Neural cell (in vitro differentiated cells): Measurements from ENCODE around the gene FUCA2. TPM values are rescaled to one million over a fixed set of nuclear protein-coding genes. Genes with fewer than 3 reads are reported as not detected.

ENCODE experiments used
- H2AFZ ChIP-seq: fragments of 200-600, 300-800 bp; sonication (generic), shearing (Covaris generic); 2 replicates; pipeline ENCODE4 v1.6.0; 2014; ENCODE audit warnings: low read depth, mild to moderate bottlenecking, antibody characterized with exemption, low read length, moderate library complexity
- H3F3A ChIP-seq: fragments of 200-600 bp; shearing (Covaris generic); 2 replicates; pipeline ENCODE4 v1.6.1; 2016; ENCODE audit warnings: mild to moderate bottlenecking, moderate library complexity, mixed read lengths, antibody characterized with exemption, low read length; ENCODE audit not compliant: insufficient read depth, poor library complexity, severe bottlenecking
- H3K27ac ChIP-seq: fragments of 200-600, 300-800 bp; sonication (generic), shearing (Covaris generic); 2 replicates; pipeline ENCODE4 v1.5.1; 2014; ENCODE audit warnings: mild to moderate bottlenecking, low read length, moderate library complexity
- H3K27me3 ChIP-seq: fragments of 300-800, 200-600 bp; sonication (generic), shearing (Covaris generic); 2 replicates; pipeline ENCODE4 v1.6.0; 2014; ENCODE audit warnings: mild to moderate bottlenecking, low read depth, low read length, moderate library complexity; ENCODE audit not compliant: insufficient read depth
- H3K36me3 ChIP-seq: fragments of 300-800, 200-600 bp; sonication (generic), shearing (Covaris generic); 2 replicates; pipeline ENCODE4 v1.5.1; 2014; ENCODE audit warnings: mild to moderate bottlenecking, antibody characterized with exemption, low read length, moderate library complexity; ENCODE audit not compliant: insufficient read depth
- H3K4me2 ChIP-seq: fragments of 300-800, 200-600 bp; sonication (generic), shearing (Covaris generic); 2 replicates; pipeline ENCODE4 v1.6.0; 2014; ENCODE audit warnings: mild to moderate bottlenecking, low read length
- H3K4me3 ChIP-seq: fragments of 300-800, 200-600 bp; sonication (generic), shearing (Covaris generic); 2 replicates; pipeline ENCODE4 v1.5.1; 2014; ENCODE audit warnings: mild to moderate bottlenecking, low read length, moderate library complexity
- H3K79me2 ChIP-seq: fragments of 200-600 bp; shearing (Covaris generic); replicated peaks from 2 replicates; pipeline ENCODE4 v1.6.0; 2014; ENCODE audit warnings: mild to moderate bottlenecking, low read length, moderate library complexity; ENCODE audit not compliant: insufficient read depth
- H3K9ac ChIP-seq: fragments of 300-800, 200-600 bp; sonication (generic), shearing (Covaris generic); 2 replicates; pipeline ENCODE4 v1.6.1; 2016; ENCODE audit warnings: mild to moderate bottlenecking, low read length, mixed read lengths
- H3K9me2 ChIP-seq: fragments of 200-600 bp; shearing (Covaris generic); 2 replicates; pipeline ENCODE4 v1.6.1; 2016; ENCODE audit warnings: mild to moderate bottlenecking, low read length, mixed read lengths; ENCODE audit not compliant: insufficient read depth
- H3K9me3 ChIP-seq: fragments of 200-600, 300-800 bp; sonication (generic), shearing (Covaris generic); 2 replicates; pipeline ENCODE4 v1.6.1; 2016; ENCODE audit warnings: mild to moderate bottlenecking, mixed run types, low read length, moderate library complexity, mixed read lengths
- H4K20me1 ChIP-seq: fragments of 200-600 bp; shearing (Covaris generic); 2 replicates; pipeline ENCODE4 v1.6.1; 2016; ENCODE audit warnings: mild to moderate bottlenecking, mixed run types; ENCODE audit not compliant: insufficient read depth
- CTCF ChIP-seq: fragments of 450-650 bp; IDR thresholded peaks from 2 replicates; pipeline ENCODE4 v1.5.1; 2014; ENCODE audit warnings: antibody characterized with exemption, mild to moderate bottlenecking, moderate library complexity; ENCODE audit not compliant: poor library complexity, severe bottlenecking
- EP300 ChIP-seq: fragments of 450-650 bp; conservative IDR thresholded peaks from 2 replicates; pipeline ENCODE4 v1.6.1; 2014; ENCODE audit warnings: antibody characterized with exemption, mild to moderate bottlenecking, moderate library complexity; ENCODE audit not compliant: poor library complexity, severe bottlenecking
- EZH2 ChIP-seq: fragments of 200-600, 300-800 bp; shearing (Covaris generic), sonication (generic); IDR thresholded peaks from 2 replicates; pipeline ENCODE4 v1.6.1; 2014; ENCODE audit warnings: antibody characterized with exemption, low read length, borderline replicate concordance, mild to moderate bottlenecking; ENCODE audit not compliant: insufficient read depth, poor library complexity, severe bottlenecking
- MXI1 ChIP-seq: fragments of 450-650 bp; conservative IDR thresholded peaks from 2 replicates; pipeline ENCODE4 v1.6.1; 2014; ENCODE audit warnings: antibody characterized with exemption, mild to moderate bottlenecking; ENCODE audit not compliant: poor library complexity, severe bottlenecking
- POLR2AphosphoS5 ChIP-seq: IDR thresholded peaks from 2 replicates; pipeline ENCODE4 v1.6.1; 2012
- RAD21 ChIP-seq: fragments of 450-650 bp; conservative IDR thresholded peaks from 2 replicates; pipeline ENCODE4 v1.6.1; 2014; ENCODE audit warnings: antibody characterized with exemption, mild to moderate bottlenecking, moderate library complexity
- REST ChIP-seq: IDR thresholded peaks from 2 replicates; pipeline ENCODE4 v1.6.1; 2012; ENCODE audit warnings: borderline replicate concordance
- SMC3 ChIP-seq: fragments of 450-650 bp; conservative IDR thresholded peaks from 2 replicates; pipeline ENCODE4 v1.6.1; 2014; ENCODE audit warnings: antibody characterized with exemption, mild to moderate bottlenecking, moderate library complexity; ENCODE audit not compliant: poor library complexity
- TAF1 ChIP-seq: IDR thresholded peaks from 2 replicates; pipeline ENCODE4 v1.6.1; 2012; ENCODE audit warnings: low read depth
- polyA plus RNA-seq: library from polyadenylated mRNA; depleted of rRNA; stranded (reverse); fragments of >200 nt; gene quantifications from 2 replicates; pipeline ENCODE4 v1.2.3, GENCODE V29; 2014

Gene FUCA2
- polyA plus RNA-seq, 1 donor from 2014 or later: 6.0 TPM

GRCh38 chr6:143482593-143482992 lies 28.9 kb downstream of the FUCA2 start:
- no peaks in the 10 kb centered on the region for H3K79me2 ChIP-seq
- no peak overlapping the region for H2AFZ ChIP-seq
- H3K27me3 ChIP-seq: no peaks in the 10 kb centered on the region
- H3K4me2 ChIP-seq: no peak overlapping the region
- no peaks in the 10 kb centered on the region for H3K9me2 ChIP-seq
- H3K9ac ChIP-seq: no peak overlapping the region
- no peak overlapping the region for H3K4me3 ChIP-seq
- H3K36me3 ChIP-seq: peaks cover 7% of the 10 kb centered on the region
- no peaks in the 10 kb centered on the region for H4K20me1 ChIP-seq
- no peaks in the 10 kb centered on the region for H3K9me3 ChIP-seq
- TF ChIP-seq POLR2AphosphoS5 (no peak), MXI1 (no peak), SMC3 (no peak), EZH2 (no peak), RAD21 (no peak), CTCF (no peak), REST (no peak), TAF1 (no peak), EP300 (no peak)
- no peaks in the 10 kb centered on the region for H3F3A ChIP-seq
- no peak overlapping the region for H3K27ac ChIP-seq

GRCh38 chr6:143478479-143479062 lies 32.9 kb downstream of the FUCA2 start:
- Histone ChIP-seq H3K79me2 (no peaks in the 10 kb centered on the region), H3K9me3 (no peaks in the 10 kb centered on the region), H3K4me3 (no peak overlapping the region), H4K20me1 (no peaks in the 10 kb centered on the region), H3F3A (no peaks in the 10 kb centered on the region), H3K9ac (no peak overlapping the region), H3K27me3 (no peaks in the 10 kb centered on the region), H3K36me3 (peaks cover 11% of the 10 kb centered on the region), H3K9me2 (no peaks in the 10 kb centered on the region), H3K4me2 (no peak overlapping the region), H2AFZ (no peak overlapping the region), H3K27ac (no peak overlapping the region)
- TF ChIP-seq EP300: no peak

GRCh38 chr6:143476545-143476944 lies 35.0 kb downstream of the FUCA2 start:
- no peak overlapping the region for H2AFZ ChIP-seq
- no peak overlapping the region for H3K4me2 ChIP-seq
- no peaks in the 10 kb centered on the region for H3K79me2 ChIP-seq
- no peaks in the 10 kb centered on the region for H4K20me1 ChIP-seq
- H3K9me2 ChIP-seq: no peaks in the 10 kb centered on the region
- no peaks in the 10 kb centered on the region for H3F3A ChIP-seq
- H3K9me3 ChIP-seq: no peaks in the 10 kb centered on the region
- H3K4me3 ChIP-seq: no peak overlapping the region
- no peaks in the 10 kb centered on the region for H3K27me3 ChIP-seq
- H3K27ac ChIP-seq: no peak overlapping the region
- H3K36me3 ChIP-seq: peaks cover 14% of the 10 kb centered on the region
- H3K9ac ChIP-seq: no peak overlapping the region
- TF ChIP-seq EP300 (no peak), CTCF (no peak), MXI1 (no peak), SMC3 (no peak), EZH2 (no peak), POLR2AphosphoS5 (no peak), REST (no peak), TAF1 (no peak), RAD21 (no peak)
